ENCODE measurements around the gene TAF1. TPM values are rescaled to one million over a fixed set of nuclear protein-coding genes. Genes with fewer than 3 reads are reported as not detected.

Gene TAF1
- total and polyA plus RNA-seq, 2 donors (not counting 3 experiments of a cell fraction or from before 2014, with no cell fraction given) = 8.2 to 41.0 TPM

GRCh38 chrX:71366674-71367256 lies 608 bp downstream of the TAF1 start:
- Histone ChIP-seq H3K27ac (ENCODE audit: insufficient read depth, low read depth, low read length) (peak overlapping the region; percentile 90), H4K20me1 (replicated peaks; ENCODE audit: control insufficient read depth, extremely low read depth, insufficient read depth, low read length) (no peaks in the 10 kb centered on the region), H3K9ac (replicated peaks; ENCODE audit: extremely low read depth, insufficient read depth, low read length) (peak overlapping the region; percentile 97), H3K79me2 (ENCODE audit: control insufficient read depth, insufficient read depth, low read length) (peaks cover 35% of the 10 kb centered on the region), H3K27me3 (ENCODE audit: control insufficient read depth in 2 of 2, insufficient read depth in 2 of 2, low read length in 2 of 2) (no peaks in the 10 kb centered on the region), H3K9me3 (replicated peaks; ENCODE audit: control insufficient read depth, insufficient read depth, low read length) (no peaks in the 10 kb centered on the region), H3K4me1 (ENCODE audit: control insufficient read depth, extremely low read depth, insufficient read depth, low read length) (peaks cover 15% of the 10 kb centered on the region), H3K36me3 (ENCODE audit: control insufficient read depth in 2 of 2, extremely low read depth in 1 of 2, insufficient read depth in 2 of 2, low read length in 2 of 2) (no peaks in the 10 kb centered on the region), H3K4me3 (replicated peaks in 1 of 3; ENCODE audit: insufficient read depth in 1 of 3, low read depth in 1 of 3, low read length in 3 of 3) (peak overlapping the region; percentile 35 to 91 (median 68)), H3K4me2 (ENCODE audit: insufficient read depth, low read length) (peak overlapping the region; percentile 82), H2AFZ (ENCODE audit: low read depth, low read length) (no peak overlapping the region), H3K9me1 (replicated peaks; ENCODE audit: control insufficient read depth, extremely low read depth, insufficient read depth, low read length) (no peaks in the 10 kb centered on the region)
- BruUV-seq (replicated peaks) = TSS peak; percentile 39
- intact Hi-C loops (cut with micrococcal nuclease) (loop anchor here (1.0 to 5.0 kb wide), 5 partner anchors 12 to 184 kb away; partner anchors contain the start of genes ITGB1BP2, NONO and ZMYM3), dilution Hi-C loops (cut with MboI; ENCODE audit: extremely low pct_ligation_motif_present, low sequenced_read_pairs) (no loop called here)
- TF ChIP-seq POLR2A (IDR thresholded peaks at IDR 0.05; ENCODE audit: low read depth, low read length) = peak; percentile 67
- peak; percentile 27 for TF ChIP-seq POLR2AphosphoS5 (IDR thresholded peaks at IDR 0.05; ENCODE audit: insufficient read depth, low read depth, low read length)
- TF ChIP-seq JUN (IDR thresholded peaks at IDR 0.05; ENCODE audit: borderline replicate concordance, insufficient read depth, insufficient read length, low read depth) = no peak
- no peak for TF ChIP-seq GATA2 (IDR thresholded peaks at IDR 0.05; ENCODE audit: insufficient read depth, insufficient read length, low read depth, low read length)
- TF ChIP-seq MYC (IDR thresholded peaks at IDR 0.05; ENCODE audit: low read depth, low read length) = no peak
- TF ChIP-seq FOS (IDR thresholded peaks at IDR 0.05; ENCODE audit: borderline replicate concordance, insufficient read depth, low read length) = no peak
- TF ChIP-seq CTCF (IDR thresholded peaks at IDR 0.05; ENCODE audit: extremely low read depth in 1 of 2, insufficient read depth in 1 of 2, low read depth in 1 of 2, low read length in 2 of 2) = no peak
- no peak for TF ChIP-seq EZH2 (IDR thresholded peaks at IDR 0.05; ENCODE audit: borderline replicate concordance, low read depth, low read length, severe bottlenecking)
- no peak for TF ChIP-seq MAX (IDR thresholded peaks at IDR 0.05; ENCODE audit: insufficient read depth, insufficient read length)
- FAIRE-seq (no peak), DNase-seq (ENCODE audit: low read depth, low spot score) (peak; percentile 40)
- ChIA-PET POLR2A (interaction anchor here (0.6 to 1.3 kb wide), 3 partner anchors 83 to 637 kb away, joined by 3 to 5 read pairs (median 3); partner anchors contain the start of gene NONO), CTCF (interaction anchor here (1.1 kb wide), 1 partner anchor 9 kb away, joined by 3 read pairs; no protein-coding TSS in a partner anchor)
